Measurements from ENCODE around the gene TP53I11. TPM values are rescaled to one million over a fixed set of nuclear protein-coding genes. Genes with fewer than 3 reads are reported as not detected.

Gene TP53I11
- total RNA-seq, 2 experiments from 2014 or later: 15.7 to 17.6 TPM

GRCh38 chr11:44976576-44976975 lies 25.9 kb upstream of the TP53I11 start:
- Mint-ChIP-seq H3K9me3 (no peaks in the 10 kb centered on the region), H3K36me3 (no peaks in the 10 kb centered on the region), H3K4me1 (ENCODE audit: low read depth) (no peaks in the 10 kb centered on the region), H3K27ac (no peak overlapping the region), H3K27me3 (no peaks in the 10 kb centered on the region), H3K4me3 (no peak overlapping the region)
- intact Hi-C loops (cut with micrococcal nuclease): no loop called here
- ChIA-PET CTCF (no interaction called here), POLR2A (no interaction called here)
- no peak for DNase-seq

GRCh38 chr11:44974402-44975000 lies 23.8 kb upstream of the TP53I11 start:
- DNase-seq: no peak
- no peaks in the 10 kb centered on the region for H3K9me3 Mint-ChIP-seq
- ChIA-PET POLR2A (no interaction called here), CTCF (no interaction called here)
- H3K27me3 Mint-ChIP-seq: no peaks in the 10 kb centered on the region
- no peaks in the 10 kb centered on the region for H3K36me3 Mint-ChIP-seq
- intact Hi-C loops (cut with micrococcal nuclease): no loop called here
- H3K4me1 Mint-ChIP-seq (ENCODE audit: low read depth): no peaks in the 10 kb centered on the region
- no peak overlapping the region for H3K27ac Mint-ChIP-seq
- H3K4me3 Mint-ChIP-seq: no peak overlapping the region

- intact Hi-C loops (cut with micrococcal nuclease): no loop called here
- ChIA-PET CTCF (no interaction called here), POLR2A (no interaction called here)
- Mint-ChIP-seq H3K36me3 (no peaks in the 10 kb centered on the region), H3K9me3 (no peaks in the 10 kb centered on the region), H3K4me1 (ENCODE audit: low read depth) (no peaks in the 10 kb centered on the region), H3K27me3 (no peaks in the 10 kb centered on the region), H3K4me3 (no peak overlapping the region), H3K27ac (no peak overlapping the region)
- DNase-seq: no peak
These were observed 23.1 kb upstream of the TP53I11 start for GRCh38 chr11:44973632-44974401.

GRCh38 chr11:44972746-44973435 lies 22.2 kb upstream of the TP53I11 start:
- H3K27ac Mint-ChIP-seq: no peak overlapping the region

GRCh38 chr11:44971185-44971584 lies 20.5 kb upstream of the TP53I11 start:
- ChIA-PET CTCF (interaction anchor here (0.9 kb wide), 1 partner anchor 11 kb away, joined by 3 read pairs; no protein-coding TSS in a partner anchor), POLR2A (no interaction called here)
- Mint-ChIP-seq H3K27me3 (no peaks in the 10 kb centered on the region), H3K4me1 (ENCODE audit: low read depth) (no peaks in the 10 kb centered on the region), H3K36me3 (no peaks in the 10 kb centered on the region), H3K4me3 (no peak overlapping the region), H3K9me3 (no peaks in the 10 kb centered on the region), H3K27ac (no peak overlapping the region)
- intact Hi-C loops (cut with micrococcal nuclease): no loop called here
- DNase-seq: no peak

More at GRCh38 chr11:44972746-44973435, 22.2 kb upstream of the TP53I11 start:
- no peak for DNase-seq
- no peaks in the 10 kb centered on the region for H3K36me3 Mint-ChIP-seq
- no peaks in the 10 kb centered on the region for H3K9me3 Mint-ChIP-seq
- POLR2A ChIA-PET: no interaction called here
- CTCF ChIA-PET: no interaction called here
- H3K4me1 Mint-ChIP-seq (ENCODE audit: low read depth): no peaks in the 10 kb centered on the region
- H3K4me3 Mint-ChIP-seq: no peak overlapping the region
- intact Hi-C loops (cut with micrococcal nuclease): no loop called here
- H3K27me3 Mint-ChIP-seq: no peaks in the 10 kb centered on the region

- H3K27ac Mint-ChIP-seq: no peak overlapping the region
- no peaks in the 10 kb centered on the region for H3K36me3 Mint-ChIP-seq
- no peak overlapping the region for H3K4me3 Mint-ChIP-seq
- intact Hi-C loops (cut with micrococcal nuclease): no loop called here
- H3K4me1 Mint-ChIP-seq (ENCODE audit: low read depth): no peaks in the 10 kb centered on the region
- ChIA-PET POLR2A (no interaction called here), CTCF (interaction anchor here (0.9 to 1.8 kb wide), 3 partner anchors 12 to 140 kb away, joined by 3 to 7 read pairs (median 6); no protein-coding TSS in a partner anchor)
- H3K9me3 Mint-ChIP-seq: no peaks in the 10 kb centered on the region
- no peaks in the 10 kb centered on the region for H3K27me3 Mint-ChIP-seq
- DNase-seq: no peak
These were observed 19.6 kb upstream of the TP53I11 start for GRCh38 chr11:44970293-44970692.

GRCh38 chr11:44969651-44970252 lies 19.1 kb upstream of the TP53I11 start:
- Mint-ChIP-seq H3K9me3 (no peaks in the 10 kb centered on the region), H3K27me3 (no peaks in the 10 kb centered on the region), H3K4me3 (no peak overlapping the region), H3K27ac (no peak overlapping the region), H3K4me1 (ENCODE audit: low read depth) (no peaks in the 10 kb centered on the region), H3K36me3 (no peaks in the 10 kb centered on the region)
- intact Hi-C loops (cut with micrococcal nuclease): no loop called here
- no peak for DNase-seq
- POLR2A ChIA-PET: no interaction called here
- CTCF ChIA-PET: interaction anchor here (1.0 to 1.8 kb wide), 3 partner anchors 33 to 141 kb away, joined by 3 to 7 read pairs (median 6); no protein-coding TSS in a partner anchor

- CTCF ChIA-PET: interaction anchor here (1.8 kb wide), 1 partner anchor 32 kb away, joined by 7 read pairs; no protein-coding TSS in a partner anchor
- Mint-ChIP-seq H3K36me3 (no peaks in the 10 kb centered on the region), H3K4me3 (no peak overlapping the region), H3K27ac (no peak overlapping the region), H3K4me1 (ENCODE audit: low read depth) (no peaks in the 10 kb centered on the region), H3K27me3 (no peaks in the 10 kb centered on the region), H3K9me3 (no peaks in the 10 kb centered on the region)
- POLR2A ChIA-PET: no interaction called here
- DNase-seq: no peak
- intact Hi-C loops (cut with micrococcal nuclease): no loop called here
These were observed 17.8 kb upstream of the TP53I11 start for GRCh38 chr11:44968510-44968909.

- Mint-ChIP-seq H3K4me3 (no peak overlapping the region), H3K27me3 (no peaks in the 10 kb centered on the region), H3K27ac (no peak overlapping the region), H3K9me3 (no peaks in the 10 kb centered on the region), H3K4me1 (ENCODE audit: low read depth) (no peaks in the 10 kb centered on the region), H3K36me3 (no peaks in the 10 kb centered on the region)
- DNase-seq: no peak
- intact Hi-C loops (cut with micrococcal nuclease): no loop called here
- ChIA-PET CTCF (no interaction called here), POLR2A (no interaction called here)
These were observed 17.3 kb upstream of the TP53I11 start for GRCh38 chr11:44967930-44968496.

GRCh38 chr11:44966694-44967093 lies 16.0 kb upstream of the TP53I11 start:
- no peaks in the 10 kb centered on the region for H3K36me3 Mint-ChIP-seq
- intact Hi-C loops (cut with micrococcal nuclease): no loop called here
- no peaks in the 10 kb centered on the region for H3K4me1 Mint-ChIP-seq (ENCODE audit: low read depth)
- no peak for DNase-seq
- no peak overlapping the region for H3K4me3 Mint-ChIP-seq
- no peak overlapping the region for H3K27ac Mint-ChIP-seq
- CTCF ChIA-PET: no interaction called here
- no peaks in the 10 kb centered on the region for H3K9me3 Mint-ChIP-seq
- no peaks in the 10 kb centered on the region for H3K27me3 Mint-ChIP-seq
- POLR2A ChIA-PET: no interaction called here

GRCh38 chr11:44964526-44965209 lies 14.0 kb upstream of the TP53I11 start:
- no peaks in the 10 kb centered on the region for H3K27me3 Mint-ChIP-seq
- H3K27ac Mint-ChIP-seq: no peak overlapping the region
- ChIA-PET POLR2A (no interaction called here), CTCF (interaction anchor here (1.0 to 2.8 kb wide), 3 partner anchors 14 to 37 kb away, joined by 3 to 11 read pairs (median 5); no protein-coding TSS in a partner anchor)
- H3K4me1 Mint-ChIP-seq (ENCODE audit: low read depth): no peaks in the 10 kb centered on the region
- DNase-seq: no peak
- intact Hi-C loops (cut with micrococcal nuclease): no loop called here
- H3K9me3 Mint-ChIP-seq: no peaks in the 10 kb centered on the region
- H3K4me3 Mint-ChIP-seq: no peak overlapping the region
- H3K36me3 Mint-ChIP-seq: no peaks in the 10 kb centered on the region
